Measurements from ENCODE around the gene WDR5.

GRCh38 chr9:134158753-134159392 lies 23.0 kb downstream of the WDR5 start:
- TF ChIP-seq POLR2AphosphoS5 (IDR thresholded peaks at IDR 0.05; ENCODE audit: low read depth, low read length) (no peak), TAF1 (IDR thresholded peaks at IDR 0.05; ENCODE audit: borderline replicate concordance, insufficient read depth, low read length) (no peak), REST (IDR thresholded peaks at IDR 0.05; ENCODE audit: insufficient read depth in 1 of 2, low read depth in 2 of 2, low read length in 2 of 2) (no peak), SIN3A (IDR thresholded peaks at IDR 0.05; ENCODE audit: borderline replicate concordance, insufficient read depth, low read length) (no peak)

All from PFSK-1 (cell line).